ENCODE results near the gene RAP1GAP2. TPM values are rescaled to one million over a fixed set of nuclear protein-coding genes. Genes with fewer than 3 reads are reported as not detected.

The RAP1GAP2 gene
- 0.18 and 0.28 TPM in 2 replicates for total RNA-seq

GRCh38 chr17:2796164-2797125 is at the start of gene RAP1GAP2:
Gene RAP1GAP2, plus strand, starts transcription at chr17:2796438. Its CDS starts 90 bp downstream, at chr17:2796528.

GRCh38 chr17:2749058-2749783 is 47.0 kb upstream of the RAP1GAP2 start, which contains the start of gene CCDC92B:
Gene CCDC92B, minus strand, starts transcription at chr17:2749652. Its CDS starts 14,507 bp downstream, at chr17:2735145.

DNA sequence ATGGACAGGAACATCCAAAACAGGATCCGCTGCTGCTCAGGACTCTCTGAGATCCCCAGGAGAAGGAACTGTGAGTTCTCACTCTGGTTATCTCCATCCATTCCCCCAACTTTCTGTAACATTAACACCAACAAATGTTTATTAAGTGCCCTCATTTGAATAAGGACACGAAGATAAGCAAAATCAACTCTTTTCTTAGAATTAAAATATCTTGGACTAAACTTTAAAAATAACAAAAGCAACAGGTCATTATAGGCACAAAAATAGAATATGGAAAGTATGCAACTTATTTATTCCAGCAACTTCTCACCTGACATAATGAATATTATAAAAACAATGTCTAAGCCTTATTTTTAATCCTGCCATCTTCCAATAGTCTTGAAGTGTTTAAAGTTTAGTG is 267.3 kb downstream of the RAP1GAP2 start, which contains the start of gene OR1D5:
Gene OR1D5 (minus strand): TSS at position 101 of the 400 bp plus-strand sequence. CDS start 0 bp downstream, at position 101.

Other genes starting within 250 kb of the RAP1GAP2 start
- 74.0 and 90.0 TPM in 2 replicates for gene PAFAH1B1, start 202.8 kb upstream of the RAP1GAP2 start, total RNA-seq
- gene CLUH, start 84.7 kb upstream of the RAP1GAP2 start, total RNA-seq, result 21.3 and 30.4 TPM in 2 replicates
- not detected in 2 replicates for gene CCDC92B, start 46.8 kb upstream of the RAP1GAP2 start, total RNA-seq